Inflammatory macrophage treated with lipopolysaccharide for 1 hour (primary cell): Measurements from ENCODE around the gene OLFM1.
"Not testable (repeated sequence)": the region's sequence is repeated elsewhere in the genome, so short reads cannot be mapped to it uniquely, and the experiment has no call there.

Experiments used
- DNase-seq, 2 donors: peaks; one replicate each; pipeline ENCODE4 v3.0.0-alpha.2; 2020 to 2022

OLFM1 gene

DNA sequence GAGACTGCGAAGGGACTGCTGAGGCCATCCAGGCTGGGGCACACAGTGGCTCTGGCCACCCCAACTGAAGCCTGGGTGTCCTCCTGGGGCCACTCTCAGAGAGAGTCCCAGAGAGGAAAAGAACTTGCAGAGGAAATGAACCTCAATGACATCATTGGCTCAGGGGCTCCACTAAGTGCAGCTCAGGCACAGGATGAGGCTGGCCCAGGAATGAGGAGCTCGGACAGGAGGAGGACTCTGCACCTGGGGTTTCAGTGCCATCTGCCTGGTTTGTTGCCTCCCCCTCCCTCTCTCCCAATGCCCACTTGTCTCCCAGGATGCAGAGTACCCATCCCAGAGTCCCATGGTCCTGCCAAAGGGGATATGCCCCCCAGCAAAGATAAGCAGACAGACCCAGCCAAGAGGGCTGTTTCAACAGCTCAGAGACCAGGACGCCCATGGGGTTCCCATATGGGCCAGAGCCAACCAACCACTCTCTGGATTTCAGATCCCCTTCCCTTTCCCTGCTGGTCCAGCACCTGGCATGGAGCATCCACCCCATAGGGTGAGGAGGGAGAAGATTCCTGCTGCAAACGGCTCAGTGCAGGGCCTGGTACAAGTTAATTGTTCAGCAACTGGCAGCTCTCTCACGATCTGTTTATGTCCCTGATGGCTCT is 26.9 kb upstream of the OLFM1 start:
- no peak for DNase-seq

DNA sequence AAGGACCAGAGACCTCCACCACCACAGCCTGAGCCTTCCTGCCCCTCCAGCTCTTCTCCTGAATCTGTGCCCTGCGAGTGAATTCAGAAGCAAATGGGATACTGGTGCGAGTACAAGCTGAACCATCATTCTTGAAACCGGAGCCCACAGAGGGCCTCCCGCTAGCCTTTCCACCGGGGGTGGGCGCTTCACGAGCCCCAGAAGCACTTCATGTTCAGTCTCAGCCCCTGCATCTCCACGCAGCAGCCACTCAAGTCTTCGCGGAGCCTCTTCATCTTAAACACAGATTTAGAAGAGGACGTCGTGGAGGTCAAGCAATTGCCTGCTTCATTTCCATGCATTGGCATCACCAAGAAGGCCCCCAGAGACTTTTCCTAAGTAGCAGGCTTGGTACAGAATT is 26.0 kb upstream of the OLFM1 start:
- no peak for DNase-seq

DNA sequence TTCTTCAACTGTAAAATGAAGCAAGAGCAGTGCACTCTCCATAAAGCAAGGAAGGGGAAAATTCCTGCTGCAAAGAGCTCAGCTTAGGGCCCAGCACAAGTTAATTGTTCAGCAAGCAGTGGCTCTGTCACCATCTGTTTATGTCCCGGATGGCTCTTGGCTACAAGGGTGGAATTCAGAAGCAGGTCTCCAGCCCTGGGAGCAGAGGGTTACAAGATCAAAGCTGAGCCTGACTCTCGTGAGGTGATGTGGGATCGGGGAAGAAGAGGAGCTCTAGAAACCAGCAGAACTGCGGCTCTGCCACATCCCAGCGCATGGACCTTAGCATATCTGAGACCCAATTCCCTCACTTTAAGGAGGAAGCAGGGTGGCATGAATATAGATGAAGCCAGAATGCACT is 25.2 kb upstream of the OLFM1 start:
- no peak for DNase-seq

DNA sequence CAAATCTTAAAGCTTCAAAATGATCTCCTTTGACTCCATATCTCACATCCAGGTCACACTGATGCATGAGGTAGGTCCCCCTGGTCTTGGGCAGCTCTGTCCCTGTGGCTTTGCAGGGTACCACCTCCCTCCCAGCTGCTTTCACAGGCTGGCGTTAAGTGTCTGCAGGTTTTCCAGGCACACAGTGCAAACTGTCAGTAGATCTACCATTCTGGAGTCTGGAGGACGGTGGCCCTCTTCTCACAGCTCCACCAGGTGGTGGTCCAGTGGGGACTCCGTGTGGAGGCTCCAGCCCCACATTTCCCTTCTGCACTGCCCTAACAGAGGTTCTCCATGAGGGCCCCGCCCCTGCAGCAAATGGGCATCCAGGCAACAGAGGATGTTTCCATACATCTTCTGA is 24.0 kb upstream of the OLFM1 start:
- DNase-seq, result not testable (repeated sequence)

DNA sequence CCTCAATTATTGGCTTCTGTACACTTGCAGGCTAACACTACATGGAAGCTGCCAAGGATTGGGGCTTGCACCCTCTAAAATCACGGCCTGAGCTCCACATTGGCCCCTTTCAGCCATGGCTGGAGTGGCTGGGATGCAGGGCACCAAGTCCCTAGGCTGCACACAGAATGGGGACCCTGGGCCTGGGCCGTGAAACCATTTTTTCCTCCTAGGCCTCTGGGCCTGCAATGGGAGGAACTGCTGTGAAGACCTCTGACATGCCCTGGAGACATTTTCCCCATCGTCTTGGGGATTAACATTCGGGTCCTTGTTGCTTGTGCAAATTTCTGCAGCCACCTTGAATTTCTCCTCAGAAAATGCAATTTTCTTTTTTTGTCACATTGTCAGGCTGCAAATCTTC is 23.6 kb upstream of the OLFM1 start:
- not testable (repeated sequence) for DNase-seq

DNA sequence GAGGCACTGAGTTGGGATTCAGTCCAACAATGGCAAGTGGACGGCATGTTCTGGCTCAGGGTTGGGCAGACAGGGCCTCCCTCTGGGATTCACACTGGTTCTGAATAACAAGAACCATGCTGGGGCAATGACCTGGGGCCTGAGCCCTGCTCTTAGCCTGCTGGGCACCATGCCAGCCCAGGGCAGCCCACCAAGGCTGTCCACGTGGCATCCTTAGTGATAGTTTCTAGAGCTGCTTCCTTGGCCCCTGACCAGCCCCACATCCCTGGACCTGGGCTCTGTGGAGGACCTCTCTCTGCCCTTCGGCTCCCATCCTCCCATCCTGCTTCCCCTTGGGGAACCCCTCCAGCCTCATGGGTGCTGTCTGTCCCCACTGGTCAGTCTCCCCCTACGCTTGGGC is 22.3 kb upstream of the OLFM1 start:
- no peak for DNase-seq

DNA sequence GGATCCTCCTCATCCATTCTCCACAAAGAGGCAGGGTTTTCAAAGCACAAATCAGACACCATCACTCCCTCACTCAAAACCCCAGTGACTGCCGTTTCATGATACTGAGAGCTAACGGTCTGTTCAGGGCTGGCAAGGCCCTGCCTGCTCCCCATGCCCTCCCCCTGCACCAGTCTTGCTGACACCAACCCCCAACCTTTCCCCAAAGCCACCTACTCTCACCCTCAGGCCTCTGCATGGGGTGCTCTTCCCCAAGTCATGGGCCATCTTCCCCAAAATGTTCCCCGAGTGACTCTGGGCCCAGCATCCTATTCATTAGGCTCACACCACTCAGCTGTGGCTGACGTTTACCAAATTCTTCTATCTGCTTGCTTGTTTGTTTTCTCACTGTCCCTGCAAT is 21.7 kb upstream of the OLFM1 start:
- no peak for DNase-seq

DNA sequence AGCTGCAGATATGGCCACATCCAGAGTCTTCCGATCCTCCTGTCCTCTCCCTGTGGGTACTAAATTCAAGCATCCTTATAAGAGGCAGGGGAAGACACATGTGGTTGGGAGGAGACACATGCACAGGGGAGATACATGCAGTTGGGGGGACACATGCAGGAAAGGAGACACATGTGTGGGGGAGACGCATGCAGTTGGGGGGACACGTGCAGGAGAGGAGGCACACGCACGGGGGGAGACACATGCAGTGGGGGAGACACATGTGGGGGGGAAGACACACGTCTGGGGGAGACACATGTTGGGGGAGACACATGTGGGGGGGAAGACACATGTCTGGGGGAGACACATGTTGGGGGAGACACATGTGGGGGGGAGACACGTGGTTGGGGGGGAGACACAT is 21.2 kb upstream of the OLFM1 start:
- no peak for DNase-seq

DNA sequence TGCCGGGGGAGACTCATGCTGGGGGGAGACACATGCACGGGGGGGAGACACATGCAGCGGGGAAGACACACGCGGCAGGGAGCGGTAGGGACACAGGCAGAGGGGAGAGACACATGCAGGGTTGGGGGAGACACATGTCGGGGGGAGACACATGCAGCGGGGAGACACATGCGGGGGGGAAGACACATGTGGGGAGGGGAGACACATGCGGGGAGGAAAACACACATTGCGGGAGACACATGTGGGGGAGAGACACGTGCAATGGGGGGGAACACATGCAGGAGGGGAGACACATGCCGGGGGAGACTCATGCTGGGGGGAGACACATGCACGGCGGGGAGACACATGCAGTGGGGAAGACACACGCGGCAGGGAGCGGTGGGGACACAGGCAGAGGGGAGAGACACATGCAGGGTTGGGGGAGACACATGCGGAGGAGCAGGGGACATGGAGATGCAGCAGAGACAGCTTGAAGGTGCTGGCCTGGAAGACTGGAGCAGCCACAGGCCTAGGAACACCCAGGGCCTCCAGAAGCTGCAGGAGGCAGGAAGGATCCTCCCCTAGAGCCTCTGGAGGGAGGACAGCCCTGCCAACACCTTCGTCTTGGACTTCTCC is 20.3 kb upstream of the OLFM1 start:
- DNase-seq, result no peak

DNA sequence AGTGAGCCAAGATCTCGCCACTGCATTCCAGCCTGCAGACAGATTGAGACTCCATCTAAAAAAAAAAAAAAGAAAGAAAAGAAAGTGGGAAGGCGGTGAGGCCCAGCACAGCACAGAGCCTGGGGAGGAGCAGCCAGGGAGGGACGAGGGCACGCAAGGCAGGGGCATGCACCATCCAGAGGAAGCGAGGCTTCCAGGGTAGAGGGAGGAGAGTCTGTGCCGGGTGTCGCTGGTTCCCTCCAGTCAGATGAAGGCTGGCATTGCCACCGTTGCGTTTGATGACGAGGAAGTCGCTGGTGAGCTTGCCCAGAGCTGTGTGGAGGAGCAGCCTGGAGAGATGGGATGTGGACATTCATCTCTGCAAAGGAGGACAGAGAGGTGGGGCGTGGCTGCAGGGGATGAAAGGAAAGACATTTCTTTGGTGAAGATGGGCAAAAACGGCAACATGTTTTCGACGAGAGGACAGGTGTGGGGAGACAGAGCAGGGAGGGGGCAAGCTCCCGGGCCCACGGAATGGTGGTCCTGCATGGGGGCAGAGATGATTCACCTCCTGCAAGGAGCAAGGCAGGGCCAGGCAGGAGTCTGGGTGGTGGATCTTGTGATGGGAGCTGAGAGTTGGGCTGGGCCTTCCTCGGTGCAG is 18.6 kb upstream of the OLFM1 start:
- no peak for DNase-seq

DNA sequence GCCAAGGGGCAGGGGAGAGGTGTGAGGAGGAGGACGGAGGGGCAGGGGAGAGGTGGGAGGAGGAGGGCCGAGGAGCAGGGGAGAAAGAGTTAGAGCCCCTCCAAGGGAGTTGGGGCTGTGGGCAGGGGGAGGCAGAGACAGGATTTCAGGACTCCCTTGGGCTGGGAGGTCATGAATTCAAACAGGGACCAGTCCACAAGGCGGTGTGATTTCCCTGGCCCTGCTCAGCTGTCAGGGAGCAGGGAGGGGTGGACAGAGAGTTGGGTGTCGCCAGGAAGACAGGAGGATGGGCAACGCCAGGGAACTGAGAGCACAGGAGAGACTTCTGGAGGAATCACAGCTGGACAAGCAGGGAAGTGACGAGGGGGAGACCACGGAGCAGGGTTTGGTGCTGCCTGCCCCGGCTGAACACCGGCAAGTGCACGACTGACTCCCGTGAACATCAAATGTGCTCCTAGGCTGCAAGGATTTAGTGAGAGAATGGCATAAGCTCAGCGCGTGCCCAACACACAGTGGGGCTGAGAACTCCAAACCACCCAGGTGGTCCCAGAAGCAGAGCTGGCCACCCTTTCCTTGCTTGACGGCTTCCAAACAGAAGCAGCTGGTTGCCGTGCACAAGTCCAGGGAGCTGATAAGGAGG is 17.8 kb upstream of the OLFM1 start:
- no peak for DNase-seq

DNA sequence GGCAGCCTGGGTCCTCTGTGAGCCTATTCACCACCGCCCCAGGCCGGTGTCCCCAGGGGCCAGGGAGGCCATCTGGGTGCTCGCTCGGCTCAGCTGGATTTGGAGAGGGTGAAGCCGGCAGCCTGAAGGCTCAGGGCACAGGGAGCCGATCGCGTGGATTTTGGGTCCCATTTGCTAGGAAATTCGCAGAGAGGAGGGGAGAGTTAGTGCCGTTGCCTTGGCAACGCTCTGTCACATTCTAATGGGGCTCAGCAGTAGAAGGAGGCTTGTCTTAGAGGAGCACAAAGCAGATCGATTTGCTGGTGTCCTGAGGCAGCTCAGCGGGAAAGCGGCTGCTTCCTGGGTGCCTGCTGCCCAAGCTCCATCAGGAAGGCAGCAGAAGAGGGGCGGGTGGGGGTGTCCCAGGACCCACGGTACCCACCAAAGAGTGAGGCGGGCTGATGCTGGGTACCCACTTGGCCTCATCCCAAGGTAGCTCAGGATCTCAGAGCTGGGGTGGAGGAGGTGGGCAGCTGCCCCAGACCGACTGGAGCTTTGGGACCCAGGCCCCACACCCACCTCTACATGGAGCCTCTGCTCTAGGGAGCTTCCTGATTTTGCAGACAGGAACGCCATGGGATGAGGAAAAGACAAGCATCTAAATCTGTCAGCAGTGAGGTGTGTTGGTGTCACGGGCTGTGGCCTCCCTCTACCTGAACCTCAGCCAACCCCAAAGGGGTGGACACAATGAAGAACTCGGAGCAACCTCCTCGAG is 17.1 kb upstream of the OLFM1 start:
- DNase-seq, result no peak

DNA sequence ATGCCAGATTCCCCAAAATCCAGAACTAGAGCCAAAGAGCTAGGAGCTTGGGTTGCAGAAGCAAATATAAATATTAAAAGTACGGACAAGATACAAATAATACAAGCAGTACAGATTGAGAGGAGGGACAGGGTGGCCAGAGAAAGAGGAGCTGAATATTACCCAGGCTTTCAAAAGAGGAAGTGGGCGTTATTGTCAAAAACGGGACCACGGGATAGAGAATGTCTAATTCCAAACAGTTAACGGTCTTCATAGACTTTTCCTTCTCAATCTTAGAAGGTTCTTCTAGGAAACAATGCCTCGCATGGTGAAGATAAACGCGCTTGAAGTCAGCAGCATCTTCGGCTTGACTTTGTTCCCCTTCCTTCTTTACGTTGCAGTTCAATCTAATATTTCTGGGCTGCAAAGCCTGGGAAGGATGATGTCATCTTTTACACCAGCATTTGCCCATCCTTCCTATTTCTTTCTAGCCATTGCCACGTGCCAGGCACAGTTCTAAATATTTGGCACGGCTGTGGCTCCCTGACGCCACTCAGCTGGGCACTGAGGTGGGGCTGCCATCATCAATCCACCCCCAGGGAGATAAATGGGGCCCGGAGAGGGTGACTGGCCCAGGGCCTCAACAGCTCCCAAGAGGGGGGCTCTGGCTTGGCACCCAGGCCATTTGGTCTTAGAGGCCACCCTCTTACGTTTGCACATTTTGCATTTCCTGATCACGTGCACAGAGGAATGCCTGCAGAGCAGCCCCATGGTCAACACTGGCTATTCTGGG is 16.3 kb upstream of the OLFM1 start:
- no peak for DNase-seq

DNA sequence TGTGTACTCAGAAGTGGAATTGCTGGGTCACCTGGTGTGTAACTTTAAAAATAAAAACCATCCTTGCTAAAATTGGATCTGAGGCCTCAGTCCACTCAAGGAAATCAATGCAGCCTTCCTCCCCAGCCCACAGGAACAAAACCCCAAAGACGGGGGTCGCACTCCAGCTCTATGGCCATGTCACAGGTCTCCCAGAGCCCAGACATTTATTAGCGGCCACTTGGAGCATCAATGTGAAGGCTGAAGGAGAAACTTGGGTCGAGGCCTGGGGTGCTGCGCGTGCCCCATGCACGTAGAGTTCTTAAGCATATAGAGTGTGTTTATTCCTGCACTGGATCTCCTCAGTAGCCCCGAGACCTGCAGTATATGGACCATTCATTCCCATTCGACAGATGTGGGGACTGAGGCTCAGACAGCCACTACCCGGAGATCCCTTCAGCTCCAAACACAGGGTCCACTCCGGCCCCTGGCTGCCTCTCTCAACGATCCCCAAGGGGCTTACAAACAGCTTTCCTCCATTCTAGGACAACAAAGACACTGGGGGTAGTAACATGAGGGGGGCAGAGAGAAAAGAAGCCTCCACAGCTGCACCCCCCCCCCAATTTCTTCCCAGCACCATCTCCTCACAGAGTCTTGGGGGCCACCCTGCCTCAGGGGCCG is 14.3 kb upstream of the OLFM1 start:
- no peak for DNase-seq

DNA sequence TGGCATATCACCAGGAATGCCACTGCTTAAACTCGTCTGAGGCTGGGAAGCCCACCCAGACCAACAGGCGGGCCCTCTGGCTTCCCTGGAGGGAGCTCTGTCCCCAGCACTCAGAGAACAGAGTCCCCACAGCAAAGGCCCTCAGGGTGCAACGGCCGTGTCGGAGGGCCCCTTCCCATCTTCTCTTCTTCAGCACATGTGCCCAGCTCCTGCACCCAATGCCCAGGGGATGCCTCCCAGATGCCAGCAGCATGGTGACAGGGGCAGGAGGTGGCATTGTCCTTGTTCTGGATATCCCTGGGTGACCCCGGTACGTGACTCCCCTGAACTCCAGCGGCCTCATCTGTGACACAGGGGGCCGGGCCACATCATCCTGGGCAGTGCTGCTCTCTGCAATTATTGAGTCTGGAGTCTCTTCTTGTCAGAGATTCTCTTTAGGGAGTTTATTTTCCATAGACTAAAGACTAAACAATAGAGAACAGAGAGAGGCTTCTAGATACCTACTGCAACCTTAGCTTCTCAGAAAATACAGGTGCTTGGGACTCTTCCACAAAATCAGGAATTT is 13.6 kb upstream of the OLFM1 start:
- no peak for DNase-seq

DNA sequence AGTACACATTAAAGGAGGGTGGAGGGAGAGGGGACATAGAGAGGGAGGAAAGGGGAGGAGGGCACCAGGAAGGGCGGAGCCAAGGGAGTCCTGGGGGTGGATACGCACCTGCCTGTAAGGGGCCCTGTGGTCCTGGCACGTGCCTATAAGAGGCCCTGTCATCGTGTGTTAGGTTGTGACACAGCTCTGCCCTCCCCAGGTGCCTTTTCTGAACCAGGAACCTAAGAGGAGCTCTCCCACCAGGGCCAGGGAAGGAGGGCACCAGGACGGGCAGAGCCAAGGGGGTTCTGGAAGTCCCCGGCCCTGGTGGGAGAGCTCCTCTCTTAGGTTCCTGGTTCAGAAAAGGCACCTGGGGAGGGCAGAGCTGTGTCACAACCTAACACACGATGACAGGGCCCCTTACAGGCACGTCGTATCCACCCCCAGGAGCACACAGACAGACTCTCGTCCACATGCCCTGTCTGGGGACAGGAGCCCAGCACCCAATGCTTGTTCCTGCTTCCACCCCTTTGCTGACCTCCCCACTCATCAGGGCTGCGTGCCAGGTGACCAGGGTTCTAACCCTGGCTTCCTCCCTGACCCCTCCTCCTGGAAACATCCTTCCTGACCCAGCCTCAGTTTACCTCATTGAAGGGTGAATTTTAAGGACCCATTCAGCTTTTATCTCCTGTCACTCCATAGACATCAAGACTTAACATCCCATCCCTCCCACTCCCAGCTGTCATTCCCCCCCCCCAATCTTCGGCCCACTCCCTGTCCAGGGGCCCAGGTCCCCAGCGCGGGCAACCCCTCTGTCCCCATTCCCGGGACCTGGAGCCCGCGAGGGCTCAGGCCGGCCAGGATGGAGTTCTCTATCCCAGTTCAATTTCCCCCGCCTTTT is 12.9 kb upstream of the OLFM1 start:
- no peak for DNase-seq

DNA sequence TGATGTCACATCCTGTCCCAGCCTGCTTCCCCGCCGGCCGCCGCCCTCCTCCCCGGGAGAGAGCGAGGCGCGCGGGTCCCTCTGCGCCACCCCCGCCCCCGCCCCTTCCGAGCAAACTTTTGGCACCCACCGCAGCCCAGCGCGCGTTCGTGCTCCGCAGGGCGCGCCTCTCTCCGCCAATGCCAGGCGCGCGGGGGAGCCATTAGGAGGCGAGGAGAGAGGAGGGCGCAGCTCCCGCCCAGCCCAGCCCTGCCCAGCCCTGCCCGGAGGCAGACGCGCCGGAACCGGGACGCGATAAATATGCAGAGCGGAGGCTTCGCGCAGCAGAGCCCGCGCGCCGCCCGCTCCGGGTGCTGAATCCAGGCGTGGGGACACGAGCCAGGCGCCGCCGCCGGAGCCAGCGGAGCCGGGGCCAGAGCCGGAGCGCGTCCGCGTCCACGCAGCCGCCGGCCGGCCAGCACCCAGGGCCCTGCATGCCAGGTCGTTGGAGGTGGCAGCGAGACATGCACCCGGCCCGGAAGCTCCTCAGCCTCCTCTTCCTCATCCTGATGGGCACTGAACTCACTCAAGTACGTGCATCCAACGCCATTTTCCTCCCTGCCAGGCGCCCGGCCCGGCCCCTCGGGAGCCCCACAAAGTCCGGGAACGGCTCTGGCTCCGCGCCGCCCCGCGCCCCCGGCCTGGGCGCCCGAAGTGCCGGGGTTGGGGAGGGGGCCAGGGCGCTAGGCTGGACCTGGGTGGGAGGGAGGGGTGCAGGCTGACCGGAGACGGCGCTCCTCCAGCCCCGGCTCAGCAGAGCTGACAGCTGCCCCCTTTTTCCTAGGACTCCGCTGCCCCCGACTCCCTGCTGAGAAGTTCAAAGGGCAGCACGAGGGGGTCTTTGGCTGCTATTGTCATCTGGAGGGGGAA is 12.0 kb upstream of the OLFM1 start:
- DNase-seq, result no peak

DNA sequence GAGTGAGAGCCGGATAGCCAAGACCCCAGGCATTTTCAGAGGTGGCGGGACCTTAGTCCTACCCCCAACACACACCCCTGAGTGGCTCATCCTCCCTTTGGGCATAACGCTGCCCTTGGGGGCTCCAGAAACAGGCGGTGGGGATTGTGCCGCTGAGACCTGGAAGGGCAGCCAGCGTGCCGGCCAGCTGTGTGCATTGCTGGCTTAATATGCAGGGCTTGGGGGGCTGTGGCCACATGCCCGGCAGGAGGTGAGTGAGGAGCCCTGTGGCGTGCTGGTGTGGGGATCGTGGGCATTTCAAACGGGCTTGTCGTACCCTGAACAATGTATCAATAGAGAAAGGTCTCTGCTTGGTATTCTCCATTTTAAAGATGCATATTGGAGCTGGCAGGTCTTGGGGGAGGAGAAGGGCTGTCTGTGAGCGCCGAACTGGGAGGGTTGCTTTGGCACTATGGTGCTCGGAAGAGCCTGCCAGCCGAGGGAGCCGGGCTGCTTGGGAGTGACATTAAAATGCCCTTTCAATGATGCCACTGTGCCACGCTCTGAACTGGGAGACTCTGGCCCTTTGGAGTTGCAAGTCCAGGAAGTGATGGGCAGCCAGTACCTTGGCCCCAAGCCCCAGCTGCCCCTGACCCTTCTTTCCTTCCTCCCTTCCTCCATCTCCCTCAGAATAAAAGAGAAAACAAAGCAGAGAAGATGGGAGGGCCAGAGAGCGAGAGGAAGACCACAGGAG is 11.2 kb upstream of the OLFM1 start:
- DNase-seq, result no peak
